RPMI8226 (cell line): ENCODE measurements around the gene USP36.
A peak's percentile ranks its signal among the peaks of the same experiment; 100 is the strongest.
"Not testable (repeated sequence)": the region's sequence is repeated elsewhere in the genome, so short reads cannot be mapped to it uniquely, and the experiment has no call there.

ENCODE experiments used
- DNase-seq: peaks from one replicate; pipeline ENCODE4 v3.0.0-alpha.2; 2015

Gene USP36

DNA sequence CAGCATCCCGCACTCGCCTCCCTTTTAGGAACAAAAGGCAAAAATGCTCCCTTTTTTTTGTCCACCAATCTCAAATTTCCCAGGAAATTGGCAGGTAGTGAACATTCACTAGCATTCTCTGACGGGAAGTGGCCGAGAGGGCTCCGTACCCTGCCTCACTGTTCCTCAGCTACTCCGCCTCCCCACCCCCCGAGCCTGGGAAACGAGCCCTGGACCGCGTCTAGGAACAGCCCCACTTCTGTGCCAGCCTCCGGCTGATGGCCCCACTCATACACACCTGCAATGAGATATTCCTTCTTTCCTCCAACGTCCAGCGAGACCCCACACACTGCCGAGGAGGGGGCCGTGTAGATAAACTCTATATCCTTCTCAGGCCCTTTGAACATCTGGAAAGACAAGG lies 30.0 kb upstream of the USP36 start:
- no peak for DNase-seq

- DNase-seq = no peak
Measured at GRCh38 chr17:78868391-78868790, 27.8 kb upstream of the USP36 start.

DNA sequence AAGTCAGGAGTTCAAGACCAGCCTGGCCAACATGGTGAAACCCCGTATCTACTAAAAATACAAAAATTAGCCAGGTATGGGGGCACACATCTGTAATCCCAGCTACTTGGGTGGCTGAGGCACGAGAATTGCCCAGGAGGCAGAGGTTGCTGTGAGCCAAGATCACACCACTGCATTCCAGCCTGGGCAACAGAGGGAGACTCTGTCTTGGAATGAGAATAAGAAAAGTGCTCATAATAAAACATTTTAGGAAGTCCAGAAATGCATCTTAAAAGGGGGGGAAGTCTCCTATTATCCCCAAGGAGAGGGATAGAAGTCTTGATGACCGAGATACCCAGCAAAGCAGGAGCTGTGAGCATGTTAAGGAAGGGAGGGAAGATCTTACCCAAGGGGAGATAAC lies 26.4 kb upstream of the USP36 start:
- DNase-seq = not testable (repeated sequence)

- peak; percentile 76 for DNase-seq
Measured at GRCh38 chr17:78865682-78866390, 25.2 kb upstream of the USP36 start.

- DNase-seq = no peak
Measured at GRCh38 chr17:78864117-78864516, 23.5 kb upstream of the USP36 start.

GRCh38 chr17:78862073-78863023 lies 21.7 kb upstream of the USP36 start:
- DNase-seq = no peak

DNA sequence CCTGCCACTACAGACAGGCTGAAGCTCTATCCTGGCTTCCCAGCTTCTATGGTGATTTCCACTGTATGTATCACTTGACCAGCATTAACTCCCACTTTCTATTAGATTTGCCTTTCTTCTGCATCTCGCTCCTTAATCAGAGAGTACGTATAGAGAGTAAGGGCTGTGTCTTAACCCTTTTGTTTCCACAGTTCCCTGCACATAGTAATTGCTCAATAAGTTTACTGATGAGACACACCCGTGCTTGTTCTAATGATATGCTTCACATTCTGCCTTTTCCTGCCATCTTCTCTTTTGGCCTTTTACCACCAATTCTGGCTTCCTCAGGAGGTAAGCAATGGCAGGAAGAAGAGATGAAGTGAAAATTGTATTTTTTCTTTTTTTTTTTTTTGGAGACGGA lies 20.6 kb upstream of the USP36 start:
- no peak for DNase-seq

- no peak for DNase-seq
Measured at GRCh38 chr17:78859051-78859450, 18.4 kb upstream of the USP36 start.

GRCh38 chr17:78857266-78857665 lies 16.7 kb upstream of the USP36 start:
- no peak for DNase-seq

DNA sequence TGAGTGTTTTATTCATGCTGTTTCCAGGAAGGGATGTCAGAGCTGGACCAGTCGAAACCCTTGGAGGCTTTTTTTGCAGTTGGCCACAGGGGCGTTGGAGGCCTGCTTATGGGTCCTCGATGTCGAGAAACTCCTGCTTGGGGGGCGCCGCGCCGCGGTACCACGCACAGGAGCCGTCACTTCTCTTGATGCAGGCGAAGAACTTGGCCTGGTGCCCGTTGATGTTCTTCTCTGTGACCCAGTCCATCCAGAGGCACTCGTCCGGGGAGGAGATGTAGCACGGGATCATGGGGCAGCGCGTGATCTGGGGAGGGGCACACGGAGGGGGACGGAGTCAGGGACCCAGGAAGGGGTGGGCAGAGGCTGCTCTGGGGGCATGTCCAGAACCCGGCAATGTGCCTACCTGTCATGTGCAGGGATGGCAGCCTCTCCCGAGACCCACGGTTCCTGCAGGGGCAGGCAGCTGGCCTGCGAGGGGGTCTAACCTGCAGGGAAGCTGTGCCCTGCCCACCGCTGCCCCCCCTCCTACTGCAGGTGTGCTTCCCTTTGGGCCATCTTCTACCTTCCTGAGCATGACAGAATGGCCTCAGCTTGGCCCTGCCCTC lies 15.0 kb upstream of the USP36 start:
- no peak for DNase-seq

GRCh38 chr17:78854508-78854907 lies 13.9 kb upstream of the USP36 start:
- no peak for DNase-seq

DNA sequence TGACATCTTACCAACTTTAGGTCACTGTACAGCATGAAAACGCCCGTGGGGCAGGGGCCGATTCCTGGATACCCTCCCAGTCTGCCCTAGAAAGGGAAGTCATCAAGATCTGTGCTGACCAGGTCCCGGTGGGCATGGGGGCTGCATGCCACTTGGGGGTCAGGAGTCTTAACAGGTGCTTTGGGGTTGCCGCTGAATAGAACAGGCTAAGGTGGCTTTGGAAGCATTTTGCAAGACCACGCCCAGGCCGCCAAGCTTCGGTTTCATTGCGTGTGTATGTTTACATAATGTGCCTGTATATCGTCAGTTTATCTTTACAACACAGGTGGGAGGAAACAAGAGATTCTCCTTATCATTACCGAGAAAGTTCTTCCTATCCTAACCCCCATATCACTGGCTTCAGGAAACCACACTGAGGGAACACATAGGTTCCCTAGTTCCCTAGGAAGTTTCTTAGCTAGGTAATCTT lies 13.3 kb upstream of the USP36 start:
- DNase-seq = no peak

DNA sequence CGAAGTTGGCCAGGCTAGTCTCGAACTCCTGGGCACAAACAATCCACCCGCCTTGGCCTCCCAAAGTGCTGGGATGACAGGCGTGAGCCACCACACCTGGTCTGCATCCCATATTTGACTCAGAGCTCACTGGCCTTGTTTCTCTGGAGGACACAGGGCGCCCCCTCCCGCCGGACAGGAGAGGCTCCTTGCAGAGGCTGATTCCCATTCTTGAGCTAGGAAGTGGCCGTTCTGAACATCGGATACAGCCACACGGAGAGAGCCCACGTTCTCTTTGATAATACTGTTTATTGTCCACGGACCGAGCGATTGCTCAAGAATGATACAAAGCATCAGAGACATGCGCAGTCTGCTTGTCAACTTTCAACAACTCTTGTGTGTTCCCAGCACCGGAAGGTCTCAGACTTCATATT lies 12.1 kb upstream of the USP36 start:
- DNase-seq = no peak

- DNase-seq = no peak
Measured at GRCh38 chr17:78849026-78849425, 8.4 kb upstream of the USP36 start.

DNA sequence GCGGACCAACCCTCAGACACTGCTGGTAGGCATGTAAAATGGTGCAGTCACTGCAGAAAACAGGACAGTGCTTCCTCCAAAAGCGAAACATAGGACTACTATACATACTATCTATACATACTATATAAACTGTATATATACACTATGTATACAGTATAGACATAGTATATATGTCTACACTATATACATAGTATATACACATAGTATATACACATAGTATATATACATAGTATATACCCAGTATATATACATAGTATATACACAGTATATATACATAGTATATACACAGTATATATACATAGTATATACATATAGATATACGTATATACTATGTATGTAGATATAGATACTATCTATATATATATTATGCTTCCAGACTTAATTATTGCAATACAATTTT lies 6.4 kb upstream of the USP36 start:
- no peak for DNase-seq

DNA sequence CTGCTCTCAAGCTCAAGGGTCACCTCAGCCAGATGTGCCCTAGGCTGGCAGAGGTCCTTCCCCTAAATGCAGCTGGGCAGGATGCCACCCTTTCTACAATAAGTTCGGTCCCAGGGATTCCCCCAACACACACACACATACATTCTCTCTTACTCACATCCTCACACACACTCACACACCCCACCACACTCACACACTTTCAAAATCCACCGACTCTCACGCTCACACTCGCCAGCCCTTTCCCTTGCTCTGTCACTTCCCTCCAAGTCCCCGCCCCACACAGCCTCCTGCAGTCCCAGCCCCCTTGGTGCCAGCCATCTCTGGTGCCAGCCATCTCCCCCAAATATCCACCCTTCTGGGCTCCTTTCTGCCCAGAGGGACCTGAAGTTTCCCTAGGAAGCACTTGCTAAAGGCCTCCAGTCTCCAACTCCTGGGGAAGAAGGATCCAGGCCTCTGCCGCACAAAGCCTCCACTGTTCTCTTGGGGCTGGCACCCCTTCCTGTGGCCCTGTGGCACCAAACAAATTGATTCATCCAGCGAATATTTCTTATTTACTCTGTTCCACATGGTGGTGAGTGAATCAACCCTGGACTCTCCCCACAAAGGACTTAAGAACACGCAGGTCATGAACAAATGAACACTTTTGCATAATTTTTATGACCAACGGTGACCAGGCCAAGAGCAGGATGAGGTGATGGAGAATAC lies 3.8 kb upstream of the USP36 start:
- DNase-seq = no peak

DNA sequence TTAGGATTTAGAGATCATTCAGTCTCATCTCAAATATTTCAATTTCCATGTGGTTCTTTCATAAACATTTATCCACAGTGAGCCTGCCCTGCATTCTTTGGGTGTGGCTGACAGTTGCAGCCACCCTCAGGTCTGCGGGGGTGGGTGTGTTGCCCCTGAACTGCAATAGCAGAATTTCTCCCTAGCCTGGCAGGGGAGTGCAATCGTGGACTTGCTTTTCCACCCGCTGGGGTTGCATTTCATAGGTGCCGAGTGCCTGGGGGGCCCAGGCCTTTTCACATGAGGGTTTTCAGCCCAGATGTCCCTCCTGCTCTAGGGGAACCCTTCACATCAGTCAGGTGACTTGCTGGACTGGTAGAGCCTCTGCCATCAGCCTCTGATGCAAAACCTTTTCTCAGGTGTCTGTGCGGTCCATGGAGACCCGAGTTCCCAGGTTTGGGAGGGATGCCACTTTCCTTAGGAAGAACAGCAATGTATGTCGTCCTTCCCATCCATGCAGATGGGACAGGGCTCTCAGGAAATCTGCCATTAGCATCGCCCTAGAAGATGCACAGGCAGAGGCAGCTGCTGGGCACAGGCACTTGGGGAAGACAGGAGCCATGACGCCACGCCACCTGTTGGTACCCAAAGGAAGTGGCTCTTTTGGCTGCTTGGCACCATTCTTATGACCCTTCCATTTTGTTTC lies 2.4 kb upstream of the USP36 start:
- DNase-seq = peak; percentile 75

GRCh38 chr17:78840530-78840779 lies 159 bp downstream of the USP36 start:
- no peak for DNase-seq

GRCh38 chr17:78839762-78840529 lies 668 bp downstream of the USP36 start:
- peak; percentile 39 for DNase-seq

DNA sequence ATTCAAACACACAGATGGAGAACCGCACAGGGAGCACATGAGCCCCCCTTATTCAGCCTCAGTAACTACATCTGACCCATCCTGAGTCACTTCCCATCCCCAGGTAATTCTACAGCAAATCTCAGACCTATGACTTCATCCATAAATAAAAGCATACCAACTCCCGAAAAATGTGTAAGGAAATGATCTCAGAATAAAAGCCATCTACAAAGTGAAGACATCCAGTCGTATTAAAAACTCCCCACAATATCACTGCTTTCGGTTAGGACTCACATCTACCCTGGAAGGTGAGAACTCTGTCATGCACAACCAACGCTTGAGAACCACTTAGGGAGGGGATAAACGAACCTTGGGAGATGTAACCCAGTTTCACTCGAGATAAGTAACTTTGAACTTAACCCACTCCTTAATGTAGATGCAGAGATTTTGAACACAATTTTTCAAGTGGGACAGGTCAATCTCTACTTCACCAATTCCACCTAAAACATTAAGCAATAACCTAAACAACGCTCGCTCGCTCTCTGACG lies 1.3 kb downstream of the USP36 start:
- peak; percentile 18 for DNase-seq

DNA sequence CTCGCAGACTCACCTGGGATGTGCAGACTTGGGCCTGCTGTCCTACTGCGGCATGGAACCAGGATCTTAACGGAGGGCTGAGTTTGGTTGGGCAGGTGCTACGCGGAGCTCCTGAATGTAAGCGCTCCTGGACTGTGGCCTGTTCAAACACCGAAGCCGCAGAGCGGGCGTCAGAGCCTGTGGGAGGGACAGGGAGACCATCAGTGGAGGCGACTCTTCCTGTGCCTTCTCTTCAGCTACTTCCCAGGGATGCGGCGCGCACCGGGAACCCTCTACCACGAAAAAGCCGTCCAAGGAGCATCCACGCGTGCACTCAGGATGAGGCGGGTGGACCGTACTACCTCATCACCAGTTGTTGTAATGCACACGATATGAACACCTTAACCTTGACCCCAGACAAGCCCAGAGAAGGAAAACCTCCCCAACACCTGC lies 2.0 kb downstream of the USP36 start:
- no peak for DNase-seq
